ENCODE results near the gene FTSJ1.

- no peak for TF ChIP-seq CTCF (conservative IDR thresholded peaks at IDR 0.05; ENCODE audit: low read depth, low read length)
- TF ChIP-seq EZH2 (IDR thresholded peaks at IDR 0.05; ENCODE audit: low read length, unreplicated experiment) = no peak
Observed at GRCh38 chrX:48487362-48487798, 11.4 kb downstream of the FTSJ1 start.

Measured in PC-3 (cell line).